Measurements from ENCODE around the gene CPT1A.

The CPT1A gene

DNA sequence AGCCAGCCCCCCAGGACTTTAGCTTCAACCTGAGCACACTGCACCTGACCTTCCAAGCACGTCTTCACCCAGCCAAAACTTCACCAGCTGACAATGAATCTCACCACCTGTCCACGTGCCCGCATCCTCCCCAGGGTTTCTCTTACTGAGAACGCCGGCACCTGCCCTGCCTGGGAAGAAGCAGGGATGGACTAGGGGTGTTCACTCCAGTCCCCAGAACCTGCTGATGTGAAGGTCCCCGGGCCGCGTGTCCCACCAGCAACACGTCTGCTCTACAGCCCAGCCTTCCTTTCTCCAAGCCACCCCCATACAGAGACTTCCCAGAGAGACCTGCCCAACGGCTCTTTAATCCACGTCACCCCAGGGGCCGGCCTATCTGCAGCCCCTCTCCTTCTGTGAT lies 12.8 kb downstream of the CPT1A start:
- no peak for DNase-seq

- DNase-seq = no peak
Measured at GRCh38 chr11:68828155-68828931, 13.4 kb downstream of the CPT1A start.

- no peak for DNase-seq
Measured at GRCh38 chr11:68827733-68828132, 14.0 kb downstream of the CPT1A start.

- DNase-seq = no peak
Measured at GRCh38 chr11:68826726-68827125, 15.0 kb downstream of the CPT1A start.

DNA sequence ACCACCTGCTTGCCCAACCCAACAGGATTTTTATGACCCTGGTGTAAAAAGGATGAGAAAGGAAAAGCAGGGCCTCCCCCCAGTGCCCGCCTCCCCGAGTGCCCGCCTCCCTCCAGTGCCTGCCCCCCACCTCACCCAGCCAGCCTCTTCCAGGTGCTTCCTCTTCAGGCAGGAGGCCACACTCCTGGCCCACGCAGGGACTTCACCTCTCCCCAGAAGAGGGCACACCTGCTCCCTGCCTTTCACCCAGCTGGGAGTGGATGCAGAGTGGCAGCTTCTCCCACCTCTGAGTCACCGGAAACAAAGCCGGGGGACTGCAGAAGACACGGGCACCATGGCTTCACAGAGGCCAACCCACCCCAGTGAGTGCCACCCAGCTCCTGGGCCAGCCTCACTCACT lies 16.1 kb downstream of the CPT1A start:
- peak in 1 of 4 experiments; percentile 28 for DNase-seq

GRCh38 chr11:68822546-68822945 lies 19.2 kb downstream of the CPT1A start:
- no peak for DNase-seq

- DNase-seq = no peak
Measured at GRCh38 chr11:68821670-68822069, 20.0 kb downstream of the CPT1A start.

DNA sequence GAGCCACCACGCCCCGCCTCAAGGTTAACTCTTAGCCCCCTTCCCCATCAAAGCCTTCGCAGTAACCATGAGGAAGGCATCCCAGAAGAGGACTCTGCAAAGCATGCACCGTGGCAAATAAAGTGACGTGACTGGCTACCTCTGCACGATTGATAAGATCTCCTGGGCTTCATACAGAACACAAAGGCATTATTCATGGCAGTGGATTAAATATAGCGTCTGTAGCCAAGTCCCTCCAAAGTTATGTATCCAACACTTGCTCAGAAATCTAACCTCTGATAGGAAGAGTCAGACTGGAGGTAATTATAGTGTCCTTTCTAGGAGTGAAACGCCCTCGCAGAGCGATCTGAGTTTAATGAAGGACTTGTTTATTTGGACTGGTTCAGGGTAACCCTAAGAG lies 22.4 kb downstream of the CPT1A start:
- no peak for DNase-seq

DNA sequence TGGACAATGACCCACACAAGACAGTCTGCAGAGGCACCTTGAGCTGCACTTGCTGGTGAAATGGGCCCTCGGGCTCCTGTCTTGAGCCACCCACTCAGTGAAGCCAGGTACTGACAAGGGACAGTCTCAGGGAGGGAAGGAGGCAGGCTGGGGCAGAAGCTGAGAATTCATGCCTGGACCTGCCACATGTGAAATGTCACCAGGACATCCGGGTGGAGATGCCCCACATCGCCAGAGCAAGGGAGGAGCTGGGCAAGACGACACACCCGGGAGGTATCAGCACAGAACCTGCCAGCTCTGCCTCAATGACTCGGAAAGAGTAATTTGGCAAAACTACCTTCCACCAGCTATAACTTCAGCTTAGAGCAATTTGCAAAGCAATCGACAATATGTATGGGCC lies 23.5 kb downstream of the CPT1A start:
- DNase-seq = no peak

- no peak for DNase-seq
Measured at GRCh38 chr11:68817554-68817953, 24.2 kb downstream of the CPT1A start.

DNA sequence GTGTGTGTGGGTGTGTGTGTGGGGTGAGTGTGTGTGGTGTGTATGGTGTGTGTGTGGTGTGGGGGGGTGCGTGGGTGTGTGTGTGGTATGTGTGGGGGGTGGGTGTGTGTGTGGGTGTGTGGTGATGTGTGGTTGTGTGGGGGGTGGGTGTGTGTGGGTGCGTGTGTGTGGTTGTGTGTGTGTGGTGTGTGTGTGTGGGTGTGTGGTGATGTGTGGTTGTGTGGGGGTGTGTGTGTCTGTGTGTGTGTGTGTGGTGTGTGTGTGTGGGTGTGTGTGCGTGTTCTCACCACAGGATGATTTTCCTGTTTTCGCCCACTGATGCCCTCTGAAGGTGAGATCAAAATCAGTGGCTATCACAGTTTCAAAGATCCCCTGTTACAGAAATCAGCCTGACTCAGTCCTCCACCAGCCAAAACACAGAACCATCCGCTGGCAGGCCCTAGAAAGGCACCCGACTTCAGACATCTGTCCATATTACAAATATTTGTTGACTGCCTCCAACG lies 24.7 kb downstream of the CPT1A start:
- DNase-seq = no peak

DNA sequence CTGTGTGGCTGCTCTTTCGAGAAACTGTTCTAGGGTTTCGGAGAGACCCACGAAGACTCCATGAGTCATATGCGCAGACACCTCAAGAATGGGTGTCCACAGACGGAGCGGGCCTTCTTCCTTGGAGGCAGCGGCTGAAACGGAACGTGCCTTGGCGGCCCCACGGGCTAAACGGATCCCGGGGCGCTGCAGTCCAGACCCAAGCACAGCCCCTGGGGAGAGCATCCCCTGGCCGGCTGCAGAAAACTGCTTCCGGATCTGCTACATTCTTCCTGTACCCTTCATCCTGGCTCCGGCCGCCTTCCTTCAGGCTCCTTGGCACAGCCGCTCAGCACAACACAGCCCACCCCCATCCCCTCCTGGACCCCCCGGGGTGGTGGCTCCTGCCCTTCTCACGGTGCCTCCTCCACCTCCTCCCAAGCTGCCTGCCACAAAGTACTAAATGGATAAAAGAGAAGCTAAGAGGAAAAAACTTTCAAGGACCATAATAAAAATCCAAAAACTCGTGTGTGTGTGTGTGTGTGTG lies 25.4 kb downstream of the CPT1A start:
- no peak for DNase-seq

DNA sequence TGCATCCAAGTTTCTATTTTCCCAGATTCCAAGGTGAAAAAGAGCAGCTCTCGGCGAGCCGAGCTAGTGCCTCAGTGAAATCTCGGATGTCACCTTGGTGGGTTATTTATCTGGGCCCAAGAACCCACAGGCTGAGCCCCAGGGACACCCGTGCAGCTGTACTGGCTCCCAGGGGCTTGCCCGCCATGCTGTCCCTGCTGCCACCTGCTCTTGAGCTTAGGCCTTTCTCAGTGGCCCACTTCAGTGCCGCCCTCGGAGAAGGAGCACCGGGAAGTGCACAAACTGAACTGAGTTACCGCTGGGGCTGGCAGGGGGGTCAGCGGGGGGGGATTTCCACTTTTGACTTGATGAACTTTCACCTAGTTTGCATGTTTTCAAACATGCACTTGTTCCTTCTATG lies 27.9 kb downstream of the CPT1A start:
- DNase-seq = no peak

DNA sequence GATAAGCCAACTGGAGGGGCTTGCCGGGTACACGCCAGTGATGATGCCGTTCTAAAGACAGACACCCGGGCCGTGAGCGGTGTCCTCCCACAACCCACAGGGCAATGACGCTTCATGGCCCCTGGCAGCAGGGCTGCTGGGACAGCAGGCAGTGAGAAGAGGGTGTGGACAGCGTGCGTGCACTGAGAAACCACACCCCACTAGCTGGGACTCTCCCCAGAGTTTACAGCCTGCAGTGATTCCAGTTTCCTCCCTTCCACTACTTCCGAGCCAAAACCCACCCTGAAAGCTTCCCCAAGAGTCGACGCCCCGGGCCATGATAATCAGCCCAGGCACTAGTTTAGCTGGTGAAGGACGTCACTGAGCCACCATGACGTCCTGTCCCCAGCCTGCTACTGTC lies 29.2 kb downstream of the CPT1A start:
- DNase-seq = no peak

GRCh38 chr11:68810164-68810563 lies 31.6 kb downstream of the CPT1A start:
- no peak for DNase-seq

DNA sequence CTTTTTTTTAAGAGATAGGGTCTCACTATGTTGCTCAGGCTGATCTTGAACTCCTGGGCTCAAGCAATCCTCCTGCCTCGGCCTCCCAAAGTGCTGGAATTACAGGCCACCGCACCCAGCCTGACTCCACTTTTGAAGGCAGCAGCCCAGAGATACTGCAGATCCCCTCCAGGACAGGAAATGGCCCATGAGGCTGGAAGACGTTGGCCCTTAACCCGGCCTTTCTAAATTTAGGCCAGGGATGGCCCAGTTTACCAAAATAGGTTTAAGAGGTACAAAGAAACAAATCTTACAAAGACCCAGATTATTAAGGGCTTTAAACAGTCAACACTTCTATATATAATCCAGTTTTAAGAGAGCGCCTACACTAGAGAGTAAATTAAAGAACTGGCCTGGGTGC lies 32.2 kb downstream of the CPT1A start:
- DNase-seq = no peak

DNA sequence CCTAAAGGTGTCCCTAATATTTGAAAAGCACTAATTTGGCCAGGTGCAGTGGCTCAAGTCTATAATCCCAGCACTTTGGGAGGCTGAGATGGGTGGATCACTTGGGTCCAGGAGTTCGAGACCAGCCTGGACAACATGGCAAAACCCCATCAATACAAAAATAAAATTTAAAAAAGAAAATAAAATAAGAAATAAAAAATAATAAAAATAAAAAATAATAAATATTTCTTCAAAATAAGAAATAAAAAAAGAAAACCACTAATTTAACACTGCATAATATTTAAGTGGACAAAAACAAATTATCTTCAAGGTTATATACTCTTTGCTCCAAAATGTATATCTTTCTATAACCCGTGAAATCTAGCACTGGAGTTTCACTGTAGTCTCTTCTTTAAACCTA lies 32.9 kb downstream of the CPT1A start:
- DNase-seq = no peak

- no peak for DNase-seq
Measured at GRCh38 chr11:68806931-68807844, 34.5 kb downstream of the CPT1A start.

GRCh38 chr11:68804786-68805185 lies 36.9 kb downstream of the CPT1A start:
- DNase-seq = no peak

DNA sequence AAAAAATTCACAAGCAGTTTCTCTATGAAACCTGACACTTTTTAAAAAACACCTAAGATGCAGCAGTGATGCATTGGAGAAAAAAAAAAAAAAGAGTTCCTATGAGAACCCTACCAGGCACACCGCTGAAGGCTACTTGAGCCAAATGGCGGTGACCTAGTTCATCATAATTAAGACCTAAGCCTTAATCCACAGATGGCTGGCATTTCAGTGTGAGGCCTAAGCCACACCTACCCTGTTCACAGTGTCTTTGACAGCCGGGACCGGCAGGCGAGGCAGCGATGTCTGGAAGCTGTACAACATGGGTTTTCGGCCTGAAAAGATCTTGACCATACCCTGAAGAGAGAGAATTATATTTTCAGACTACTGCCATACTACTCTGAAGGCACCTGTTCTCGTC lies 38.0 kb downstream of the CPT1A start:
- DNase-seq = no peak

GRCh38 chr11:68798221-68798813 lies 43.4 kb downstream of the CPT1A start:
- DNase-seq = peak in 2 of 4 experiments; percentile 9 to 30

- no peak for DNase-seq
Measured at GRCh38 chr11:68796801-68797200, 44.9 kb downstream of the CPT1A start.

DNA sequence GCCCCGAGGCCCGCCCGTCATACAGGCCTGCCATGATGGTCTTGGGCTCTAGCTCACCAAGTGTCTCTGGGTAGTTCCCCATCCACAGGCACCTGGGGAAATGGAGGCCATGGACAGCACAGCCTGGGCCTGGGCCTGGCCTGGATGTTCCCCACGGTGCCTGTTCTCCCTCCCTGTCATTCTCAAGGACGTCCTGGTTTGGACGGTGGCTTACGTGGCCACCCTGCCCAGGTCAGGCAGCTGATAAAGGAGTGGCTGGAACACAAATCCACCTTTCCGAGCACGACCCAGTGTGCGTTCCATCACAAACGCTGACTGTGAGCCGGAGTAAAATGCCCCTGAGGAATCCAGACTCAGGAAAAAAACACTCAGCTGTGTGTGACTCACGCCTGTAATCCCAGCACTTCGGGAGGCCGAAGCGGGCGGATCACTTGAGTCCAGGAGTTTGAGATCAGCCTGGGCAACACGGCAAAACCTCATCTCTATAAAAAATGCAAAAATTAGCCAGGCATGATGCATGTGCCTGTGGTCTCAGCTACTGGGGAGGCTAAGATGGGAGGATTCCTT lies 49.2 kb downstream of the CPT1A start:
- DNase-seq = no peak
